Measurements from ENCODE around the gene MRPL16.

The MRPL16 gene

GRCh38 chr11:59841514-59841913, 30.9 kb upstream of the MRPL16 start:
- Histone ChIP-seq H4K20me1 (ENCODE audit: insufficient read depth, low read length) (no peaks in the 10 kb centered on the region), H3K9ac (ENCODE audit: low read depth, low read length) (no peak overlapping the region), H3K79me2 (ENCODE audit: insufficient read depth, low read length) (no peaks in the 10 kb centered on the region), H3K4me2 (ENCODE audit: insufficient read depth, low read length) (no peak overlapping the region), H3K36me3 (ENCODE audit: insufficient read depth, low read length) (no peaks in the 10 kb centered on the region), H3K9me3 (ENCODE audit: insufficient read depth, low read length, severe bottlenecking) (no peaks in the 10 kb centered on the region), H2AFZ (ENCODE audit: low read depth, low read length) (no peak overlapping the region), H3K27me3 (ENCODE audit: insufficient read depth, low read length, poor library complexity) (no peaks in the 10 kb centered on the region), H3K4me1 (ENCODE audit: insufficient read depth, low read length) (no peaks in the 10 kb centered on the region), H3K4me3 (ENCODE audit: low read depth in 1 of 2, low read length in 2 of 2) (no peak overlapping the region), H3K27ac (ENCODE audit: low read length) (no peak overlapping the region)
- TF ChIP-seq EZH2 (IDR thresholded peaks at IDR 0.05; ENCODE audit: borderline replicate concordance, low read depth, low read length, severe bottlenecking) = no peak
- TF ChIP-seq, protein P1, sequence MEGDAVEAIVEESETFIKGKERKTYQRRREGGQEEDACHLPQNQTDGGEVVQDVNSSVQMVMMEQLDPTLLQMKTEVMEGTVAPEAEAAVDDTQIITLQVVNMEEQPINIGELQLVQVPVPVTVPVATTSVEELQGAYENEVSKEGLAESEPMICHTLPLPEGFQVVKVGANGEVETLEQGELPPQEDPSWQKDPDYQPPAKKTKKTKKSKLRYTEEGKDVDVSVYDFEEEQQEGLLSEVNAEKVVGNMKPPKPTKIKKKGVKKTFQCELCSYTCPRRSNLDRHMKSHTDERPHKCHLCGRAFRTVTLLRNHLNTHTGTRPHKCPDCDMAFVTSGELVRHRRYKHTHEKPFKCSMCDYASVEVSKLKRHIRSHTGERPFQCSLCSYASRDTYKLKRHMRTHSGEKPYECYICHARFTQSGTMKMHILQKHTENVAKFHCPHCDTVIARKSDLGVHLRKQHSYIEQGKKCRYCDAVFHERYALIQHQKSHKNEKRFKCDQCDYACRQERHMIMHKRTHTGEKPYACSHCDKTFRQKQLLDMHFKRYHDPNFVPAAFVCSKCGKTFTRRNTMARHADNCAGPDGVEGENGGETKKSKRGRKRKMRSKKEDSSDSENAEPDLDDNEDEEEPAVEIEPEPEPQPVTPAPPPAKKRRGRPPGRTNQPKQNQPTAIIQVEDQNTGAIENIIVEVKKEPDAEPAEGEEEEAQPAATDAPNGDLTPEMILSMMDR (IDR thresholded peaks at IDR 0.05; ENCODE audit: borderline replicate concordance, extremely low read depth, low read length, poor library complexity, severe bottlenecking) = no peak
- ATAC-seq (ENCODE audit: insufficient read depth, low read depth) (no peak), DNase-seq (no peak)

DNA sequence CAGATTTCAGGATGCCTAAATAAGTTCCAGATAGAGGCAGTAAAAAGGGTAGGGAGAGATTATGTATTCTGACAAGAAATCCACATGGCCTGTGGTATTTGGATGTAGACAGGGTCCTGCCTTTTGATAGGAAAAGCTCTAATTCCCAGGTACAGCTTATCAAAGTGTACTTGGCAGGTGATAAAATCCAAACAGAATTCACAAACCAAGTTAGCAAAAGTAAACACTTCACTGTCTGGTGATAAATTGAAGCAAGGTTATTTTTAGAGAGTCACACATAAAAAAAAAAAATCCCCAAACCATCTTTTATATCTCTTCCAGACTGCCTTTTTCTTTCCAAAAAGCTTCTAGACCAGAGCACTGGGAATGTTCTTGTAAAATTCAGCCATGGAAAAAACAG, 29.0 kb upstream of the MRPL16 start:
- no peak overlapping the region for H3K4me3 ChIP-seq (ENCODE audit: low read depth in 1 of 2, low read length in 2 of 2)
- no peaks in the 10 kb centered on the region for H3K27me3 ChIP-seq (ENCODE audit: insufficient read depth, low read length, poor library complexity)
- H4K20me1 ChIP-seq (ENCODE audit: insufficient read depth, low read length) = no peaks in the 10 kb centered on the region
- DNase-seq = no peak
- H3K4me2 ChIP-seq (ENCODE audit: insufficient read depth, low read length) = no peak overlapping the region
- no peak overlapping the region for H2AFZ ChIP-seq (ENCODE audit: low read depth, low read length)
- H3K79me2 ChIP-seq (ENCODE audit: insufficient read depth, low read length) = no peaks in the 10 kb centered on the region
- no peaks in the 10 kb centered on the region for H3K4me1 ChIP-seq (ENCODE audit: insufficient read depth, low read length)
- H3K9me3 ChIP-seq (ENCODE audit: insufficient read depth, low read length, severe bottlenecking) = no peaks in the 10 kb centered on the region
- H3K27ac ChIP-seq (ENCODE audit: low read length) = no peak overlapping the region
- no peak for ATAC-seq (ENCODE audit: insufficient read depth, low read depth)
- TF ChIP-seq, protein P1 (IDR thresholded peaks at IDR 0.05; ENCODE audit: borderline replicate concordance, extremely low read depth, low read length, poor library complexity, severe bottlenecking) = no peak
- no peak for TF ChIP-seq EZH2 (IDR thresholded peaks at IDR 0.05; ENCODE audit: borderline replicate concordance, low read depth, low read length, severe bottlenecking)
- H3K9ac ChIP-seq (ENCODE audit: low read depth, low read length) = no peak overlapping the region
- no peaks in the 10 kb centered on the region for H3K36me3 ChIP-seq (ENCODE audit: insufficient read depth, low read length)

- no peak for ATAC-seq (ENCODE audit: insufficient read depth, low read depth)
- Histone ChIP-seq H3K9ac (ENCODE audit: low read depth, low read length) (no peak overlapping the region), H3K79me2 (ENCODE audit: insufficient read depth, low read length) (no peaks in the 10 kb centered on the region), H3K4me2 (ENCODE audit: insufficient read depth, low read length) (no peak overlapping the region), H3K27me3 (ENCODE audit: insufficient read depth, low read length, poor library complexity) (no peaks in the 10 kb centered on the region), H3K4me3 (ENCODE audit: low read depth in 1 of 2, low read length in 2 of 2) (no peak overlapping the region), H3K36me3 (ENCODE audit: insufficient read depth, low read length) (no peaks in the 10 kb centered on the region), H4K20me1 (ENCODE audit: insufficient read depth, low read length) (no peaks in the 10 kb centered on the region), H3K4me1 (ENCODE audit: insufficient read depth, low read length) (peaks cover 10% of the 10 kb centered on the region), H3K27ac (ENCODE audit: low read length) (no peak overlapping the region), H2AFZ (ENCODE audit: low read depth, low read length) (no peak overlapping the region), H3K9me3 (ENCODE audit: insufficient read depth, low read length, severe bottlenecking) (no peaks in the 10 kb centered on the region)
- no peak for TF ChIP-seq EZH2 (IDR thresholded peaks at IDR 0.05; ENCODE audit: borderline replicate concordance, low read depth, low read length, severe bottlenecking)
- TF ChIP-seq, protein P1 (IDR thresholded peaks at IDR 0.05; ENCODE audit: borderline replicate concordance, extremely low read depth, low read length, poor library complexity, severe bottlenecking) = no peak
- no peak for DNase-seq
Measured at GRCh38 chr11:59833602-59834001, 23.0 kb upstream of the MRPL16 start.

DNA sequence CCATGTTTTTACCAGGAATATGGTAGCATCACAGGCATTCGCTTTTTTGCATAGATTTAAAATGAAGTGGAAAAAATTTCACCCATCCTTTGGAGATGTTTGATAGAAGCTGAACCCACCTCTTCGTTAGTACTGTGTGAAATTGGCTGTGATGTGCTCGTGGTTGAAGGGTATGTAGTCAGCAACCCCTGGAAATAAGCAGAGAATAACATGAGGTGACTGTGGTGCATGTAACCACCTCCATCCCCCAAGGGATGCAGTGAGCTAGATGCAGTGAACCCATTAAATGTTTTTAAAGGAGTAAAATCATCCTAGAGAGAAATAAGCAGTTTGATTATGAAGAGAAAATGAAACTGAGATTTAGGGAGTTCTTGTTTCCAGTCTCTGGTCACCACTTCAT, 18.8 kb upstream of the MRPL16 start:
- H3K4me3 ChIP-seq (ENCODE audit: low read depth in 1 of 2, low read length in 2 of 2) = no peak overlapping the region
- no peak overlapping the region for H3K4me2 ChIP-seq (ENCODE audit: insufficient read depth, low read length)
- peak; percentile 64; the same call in 2 of the 3 replicates for ATAC-seq (ENCODE audit: insufficient read depth, low read depth)

More for the DNA sequence above, 18.8 kb upstream of the MRPL16 start:
- no peak for DNase-seq
- no peaks in the 10 kb centered on the region for H4K20me1 ChIP-seq (ENCODE audit: insufficient read depth, low read length)
- H3K9ac ChIP-seq (ENCODE audit: low read depth, low read length) = no peak overlapping the region
- no peaks in the 10 kb centered on the region for H3K79me2 ChIP-seq (ENCODE audit: insufficient read depth, low read length)
- no peak overlapping the region for H2AFZ ChIP-seq (ENCODE audit: low read depth, low read length)
- TF ChIP-seq, protein P1 (IDR thresholded peaks at IDR 0.05; ENCODE audit: borderline replicate concordance, extremely low read depth, low read length, poor library complexity, severe bottlenecking) = no peak
- no peak for TF ChIP-seq EZH2 (IDR thresholded peaks at IDR 0.05; ENCODE audit: borderline replicate concordance, low read depth, low read length, severe bottlenecking)
- peaks cover 10% of the 10 kb centered on the region for H3K4me1 ChIP-seq (ENCODE audit: insufficient read depth, low read length)
- no peaks in the 10 kb centered on the region for H3K27me3 ChIP-seq (ENCODE audit: insufficient read depth, low read length, poor library complexity)
- no peak overlapping the region for H3K27ac ChIP-seq (ENCODE audit: low read length)
- H3K9me3 ChIP-seq (ENCODE audit: insufficient read depth, low read length, severe bottlenecking) = no peaks in the 10 kb centered on the region
- no peaks in the 10 kb centered on the region for H3K36me3 ChIP-seq (ENCODE audit: insufficient read depth, low read length)

All from DND-41 (cell line).